OCI-LY7 (cell line): ENCODE measurements around the gene IER5L.

Experiments used
- EZH2phosphoT487 ChIP-seq: fragments of 200-600 bp; sonication (generic); IDR thresholded peaks from 2 replicates; pipeline ENCODE4 v1.6.1; 2018; ENCODE audit warnings: low read depth, borderline replicate concordance, mild to moderate bottlenecking, mixed run types, antibody characterized with exemption, low read length, moderate library complexity, mixed read lengths
- TF ChIP-seq, protein P1 (sequence below): fragments of 200-600 bp; sonication (generic); conservative IDR thresholded peaks from 2 replicates; pipeline ENCODE4 v1.5.1; 2014; ENCODE audit warnings: mild to moderate bottlenecking, antibody characterized with exemption, low read length, moderate library complexity, mixed read lengths

- TF ChIP-seq, protein P1, sequence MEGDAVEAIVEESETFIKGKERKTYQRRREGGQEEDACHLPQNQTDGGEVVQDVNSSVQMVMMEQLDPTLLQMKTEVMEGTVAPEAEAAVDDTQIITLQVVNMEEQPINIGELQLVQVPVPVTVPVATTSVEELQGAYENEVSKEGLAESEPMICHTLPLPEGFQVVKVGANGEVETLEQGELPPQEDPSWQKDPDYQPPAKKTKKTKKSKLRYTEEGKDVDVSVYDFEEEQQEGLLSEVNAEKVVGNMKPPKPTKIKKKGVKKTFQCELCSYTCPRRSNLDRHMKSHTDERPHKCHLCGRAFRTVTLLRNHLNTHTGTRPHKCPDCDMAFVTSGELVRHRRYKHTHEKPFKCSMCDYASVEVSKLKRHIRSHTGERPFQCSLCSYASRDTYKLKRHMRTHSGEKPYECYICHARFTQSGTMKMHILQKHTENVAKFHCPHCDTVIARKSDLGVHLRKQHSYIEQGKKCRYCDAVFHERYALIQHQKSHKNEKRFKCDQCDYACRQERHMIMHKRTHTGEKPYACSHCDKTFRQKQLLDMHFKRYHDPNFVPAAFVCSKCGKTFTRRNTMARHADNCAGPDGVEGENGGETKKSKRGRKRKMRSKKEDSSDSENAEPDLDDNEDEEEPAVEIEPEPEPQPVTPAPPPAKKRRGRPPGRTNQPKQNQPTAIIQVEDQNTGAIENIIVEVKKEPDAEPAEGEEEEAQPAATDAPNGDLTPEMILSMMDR, result peak; percentile 92
- TF ChIP-seq EZH2phosphoT487, result no peak
Measured at GRCh38 chr9:129174102-129174723, 3.8 kb downstream of the IER5L start.
